GM23338 (cell line): ENCODE results near the gene ARL13B. TPM values are rescaled to one million over a fixed set of nuclear protein-coding genes. Genes with fewer than 3 reads are reported as not detected.

Experiments
- ATAC-seq: fragments of 200-7000 bp; cut with Tn5 transposase; 3 replicates; pipeline ENCODE4 v1.9.1; 2020
- DNase-seq: peaks from one replicate; pipeline ENCODE4 v3.0.0-alpha.2; 2015; ENCODE audit warnings: low spot score
- H2AFZ ChIP-seq: fragments of 200-600 bp; sonication (generic); 2 replicates; pipeline ENCODE4 v1.8.0; 2016; ENCODE audit warnings: antibody characterized with exemption, mild to moderate bottlenecking, moderate library complexity
- H3F3A ChIP-seq: fragments of 200-600 bp; sonication (generic); replicated peaks from 2 replicates; pipeline ENCODE4 v1.8.0; 2017; ENCODE audit warnings: antibody characterized with exemption, mixed run types, low read depth
- H3K27ac ChIP-seq: fragments of 200-600 bp; sonication (generic); 2 replicates; pipeline ENCODE4 v1.6.1; 2016; ENCODE audit warnings: low read depth
- H3K27me3 ChIP-seq: fragments of 200-600 bp; sonication (generic); 2 replicates; pipeline ENCODE4 v1.8.0; 2016; ENCODE audit warnings: mild to moderate bottlenecking, mixed run types, moderate library complexity; ENCODE audit not compliant: insufficient read depth
- H3K36me3 ChIP-seq: fragments of 200-600 bp; sonication (generic); 2 replicates; pipeline ENCODE4 v1.8.0; 2016; ENCODE audit warnings: mild to moderate bottlenecking; ENCODE audit not compliant: insufficient read depth
- H3K4me1 ChIP-seq: fragments of 200-600 bp; sonication (generic); 2 replicates; pipeline ENCODE4 v1.8.0; 2016; ENCODE audit warnings: mild to moderate bottlenecking, moderate library complexity; ENCODE audit not compliant: insufficient read depth
- H3K4me2 ChIP-seq: fragments of 200-600 bp; sonication (generic); 2 replicates; pipeline ENCODE4 v1.7.1; 2017; ENCODE audit warnings: mixed run types
- H3K4me3 ChIP-seq: fragments of 200-600 bp; sonication (generic); 2 replicates; pipeline ENCODE4 v1.6.1; 2016; ENCODE audit warnings: mixed run types
- H3K79me2 ChIP-seq: fragments of 200-600 bp; sonication (generic); replicated peaks from 2 replicates; pipeline ENCODE4 v1.8.0; 2017; ENCODE audit warnings: mild to moderate bottlenecking; ENCODE audit not compliant: insufficient read depth
- H3K9me2 ChIP-seq: fragments of 200-600 bp; sonication (generic); 2 replicates; pipeline ENCODE4 v1.8.0; 2017; ENCODE audit not compliant: insufficient read depth
- H4K20me1 ChIP-seq: fragments of 200-600 bp; sonication (generic); replicated peaks from 2 replicates; pipeline ENCODE4 v1.8.0; 2017; ENCODE audit warnings: mild to moderate bottlenecking; ENCODE audit not compliant: insufficient read depth
- H3K27ac Mint-ChIP-seq: 2 replicates; pipeline ENCODE4 v1.8.0; 2020; ENCODE audit warnings: inconsistent platforms, mild to moderate bottlenecking, moderate library complexity, mixed read lengths
- H3K27me3 Mint-ChIP-seq: 3 replicates; pipeline ENCODE4 v1.8.0; 2022; ENCODE audit warnings: low read depth, mild to moderate bottlenecking, moderate library complexity, mixed read lengths, inconsistent platforms; ENCODE audit not compliant: insufficient read depth, poor library complexity
- H3K36me3 Mint-ChIP-seq: 3 replicates; pipeline ENCODE4 v1.8.0; 2021; ENCODE audit warnings: low read depth, mild to moderate bottlenecking, inconsistent platforms, moderate library complexity, mixed read lengths
- H3K4me1 Mint-ChIP-seq: 3 replicates; pipeline ENCODE4 v1.8.0; 2020; ENCODE audit warnings: mild to moderate bottlenecking, inconsistent platforms, mixed read lengths
- H3K4me3 Mint-ChIP-seq: 3 replicates; pipeline ENCODE4 v1.8.0; 2021; ENCODE audit warnings: moderate library complexity, mild to moderate bottlenecking, inconsistent platforms, mixed read lengths
- H3K9me3 Mint-ChIP-seq: 3 replicates; pipeline ENCODE4 v1.8.0; 2020; ENCODE audit warnings: moderate library complexity, mild to moderate bottlenecking, inconsistent platforms, mixed read lengths
- EZH2phosphoT487 ChIP-seq: fragments of 200-600 bp; sonication (generic); IDR thresholded peaks from one replicate; pipeline ENCODE4 v1.8.1; 2018; ENCODE audit warnings: antibody characterized with exemption; ENCODE audit not compliant: unreplicated experiment
- NANOG ChIP-seq: IDR thresholded peaks from 2 replicates; pipeline ENCODE4 v1.6.1; 2016; ENCODE audit warnings: antibody characterized with exemption, borderline replicate concordance
- POLR2AphosphoS5 ChIP-seq: IDR thresholded peaks from 2 replicates; pipeline ENCODE4 v1.6.1; 2016; ENCODE audit warnings: antibody characterized with exemption, low read depth
- ZNF462 ChIP-seq: fragments of 250-450 bp; sonication (Bioruptor Pico); IDR thresholded peaks from 2 replicates; pipeline ENCODE4 v1.5.0; 2020; ENCODE audit warnings: mild to moderate bottlenecking, moderate library complexity
- polyA plus RNA-seq: library from polyadenylated mRNA; unstranded; fragments of >200 nt; fragmentation: Nextera tagmentation; extraction: Ambion mirVana; gene quantifications from 2 replicates; pipeline ENCODE4 v1.2.1, GENCODE V29; 2016
- total RNA-seq: library from RNA; depleted of rRNA; stranded (reverse); fragments of >200 nt; shearing (Covaris generic); gene quantifications from 2 replicates; pipeline ENCODE4 v1.2.3, GENCODE V29; 2014
- TF ChIP-seq, protein P1 (sequence below): IDR thresholded peaks from one replicate; pipeline ENCODE4 v1.6.1; 2018; ENCODE audit warnings: antibody characterized with exemption; ENCODE audit not compliant: unreplicated experiment

Gene ARL13B
- total and polyA plus RNA-seq, 2 experiments from 2014 or later, result 7.9 to 17.1 TPM

DNA sequence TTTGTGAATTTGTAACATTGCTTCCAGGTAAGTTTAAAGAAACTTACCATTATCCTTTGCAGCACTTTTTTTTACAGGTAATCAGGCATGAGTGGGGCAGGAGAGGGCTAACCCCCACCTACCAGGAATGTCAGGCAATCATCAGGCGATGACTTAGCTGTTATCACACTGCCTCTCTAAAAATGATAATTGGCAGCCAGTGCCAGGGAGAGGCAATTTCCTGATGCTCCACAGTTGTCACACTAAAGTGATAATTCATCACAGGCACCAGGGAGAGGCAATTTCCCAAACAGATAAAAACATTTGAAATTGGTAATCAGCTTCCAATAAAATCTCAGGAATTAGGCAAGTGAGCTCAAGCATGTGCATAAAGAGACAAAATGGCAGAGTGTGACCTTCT is 109.2 kb downstream of the ARL13B start:
- Histone ChIP-seq H2AFZ (no peak overlapping the region), H3F3A (no peaks in the 10 kb centered on the region), H3K4me3 (no peak overlapping the region), H3K4me2 (no peak overlapping the region), H3K4me1 (no peaks in the 10 kb centered on the region), H3K36me3 (no peaks in the 10 kb centered on the region), H4K20me1 (no peaks in the 10 kb centered on the region), H3K27me3 (no peaks in the 10 kb centered on the region), H3K79me2 (no peaks in the 10 kb centered on the region), H3K9me2 (no peaks in the 10 kb centered on the region), H3K27ac (no peak overlapping the region)
- Mint-ChIP-seq H3K4me1 (no peaks in the 10 kb centered on the region), H3K27me3 (no peaks in the 10 kb centered on the region), H3K9me3 (no peaks in the 10 kb centered on the region), H3K4me3 (no peak overlapping the region), H3K36me3 (no peaks in the 10 kb centered on the region; the same call in 2 of the 3 replicates), H3K27ac (no peak overlapping the region)
- DNase-seq (no peak), ATAC-seq (no peak)
- TF ChIP-seq, protein P1, sequence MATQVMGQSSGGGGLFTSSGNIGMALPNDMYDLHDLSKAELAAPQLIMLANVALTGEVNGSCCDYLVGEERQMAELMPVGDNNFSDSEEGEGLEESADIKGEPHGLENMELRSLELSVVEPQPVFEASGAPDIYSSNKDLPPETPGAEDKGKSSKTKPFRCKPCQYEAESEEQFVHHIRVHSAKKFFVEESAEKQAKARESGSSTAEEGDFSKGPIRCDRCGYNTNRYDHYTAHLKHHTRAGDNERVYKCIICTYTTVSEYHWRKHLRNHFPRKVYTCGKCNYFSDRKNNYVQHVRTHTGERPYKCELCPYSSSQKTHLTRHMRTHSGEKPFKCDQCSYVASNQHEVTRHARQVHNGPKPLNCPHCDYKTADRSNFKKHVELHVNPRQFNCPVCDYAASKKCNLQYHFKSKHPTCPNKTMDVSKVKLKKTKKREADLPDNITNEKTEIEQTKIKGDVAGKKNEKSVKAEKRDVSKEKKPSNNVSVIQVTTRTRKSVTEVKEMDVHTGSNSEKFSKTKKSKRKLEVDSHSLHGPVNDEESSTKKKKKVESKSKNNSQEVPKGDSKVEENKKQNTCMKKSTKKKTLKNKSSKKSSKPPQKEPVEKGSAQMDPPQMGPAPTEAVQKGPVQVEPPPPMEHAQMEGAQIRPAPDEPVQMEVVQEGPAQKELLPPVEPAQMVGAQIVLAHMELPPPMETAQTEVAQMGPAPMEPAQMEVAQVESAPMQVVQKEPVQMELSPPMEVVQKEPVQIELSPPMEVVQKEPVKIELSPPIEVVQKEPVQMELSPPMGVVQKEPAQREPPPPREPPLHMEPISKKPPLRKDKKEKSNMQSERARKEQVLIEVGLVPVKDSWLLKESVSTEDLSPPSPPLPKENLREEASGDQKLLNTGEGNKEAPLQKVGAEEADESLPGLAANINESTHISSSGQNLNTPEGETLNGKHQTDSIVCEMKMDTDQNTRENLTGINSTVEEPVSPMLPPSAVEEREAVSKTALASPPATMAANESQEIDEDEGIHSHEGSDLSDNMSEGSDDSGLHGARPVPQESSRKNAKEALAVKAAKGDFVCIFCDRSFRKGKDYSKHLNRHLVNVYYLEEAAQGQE, result no peak
- TF ChIP-seq ZNF462 (CRISPR knock-in tag) (no peak), POLR2AphosphoS5 (no peak), NANOG (no peak), EZH2phosphoT487 (no peak)
